Muscle of back (tissue), 13 donors: ENCODE results near the gene ENTPD7. TPM values are rescaled to one million over a fixed set of nuclear protein-coding genes. Genes with fewer than 3 reads are reported as not detected.
A peak's percentile ranks its signal among the peaks of the same experiment; 100 is the strongest.
"Not testable (repeated sequence)": the region's sequence is repeated elsewhere in the genome, so short reads cannot be mapped to it uniquely, and the experiment has no call there.

Experiments
- DNase-seq, 3 donors: peaks; one replicate each; pipeline versions ENCODE4 v3.0.0 to v3.0.0-alpha.2; 2013
- long read RNA-seq, 9 donors: transcript quantifications; one replicate each; lab custom pipeline, GENCODE V29; 2026
- polyA plus RNA-seq, 10 donors: library from polyadenylated mRNA; unstranded; fragments of 120-200 nt; gene quantifications; one replicate each; pipeline ENCODE4 v1.2.1, GENCODE V29; 2013; ENCODE audit not compliant: insufficient read length in 10 of 10

The ENTPD7 gene
- 1 to 10 TPM; 3.2 to 7.1 (median 4.4) TPM for polyA plus RNA-seq
- long read RNA-seq, donor 1 = 0 reads
- long read RNA-seq, donor 2, partial matches to known transcripts = 6 of 14 reads
- long read RNA-seq, donor 2, other reads (novel, unspliced or antisense) = 8 of 14 reads
- long read RNA-seq, donor 3 = 0 reads
- long read RNA-seq, donor 4 = 0 reads
- long read RNA-seq, donor 5 = 0 reads
- long read RNA-seq, donor 6 = 0 reads
- long read RNA-seq, donor 7 = 0 reads
- long read RNA-seq, donor 8 = 0 reads
- long read RNA-seq, donor 9 = 0 reads

GRCh38 chr10:99659031-99659867 lies at the start of gene ENTPD7:
TSS of gene ENTPD7 (plus strand) at chr10:99659509. CDS start at chr10:99659957, 448 bp downstream.
- peak; percentile 84 to 92 (median 91) for DNase-seq

- no peak for DNase-seq
These were observed 49.1 kb upstream of the ENTPD7 start for GRCh38 chr10:99610221-99610620.

DNA sequence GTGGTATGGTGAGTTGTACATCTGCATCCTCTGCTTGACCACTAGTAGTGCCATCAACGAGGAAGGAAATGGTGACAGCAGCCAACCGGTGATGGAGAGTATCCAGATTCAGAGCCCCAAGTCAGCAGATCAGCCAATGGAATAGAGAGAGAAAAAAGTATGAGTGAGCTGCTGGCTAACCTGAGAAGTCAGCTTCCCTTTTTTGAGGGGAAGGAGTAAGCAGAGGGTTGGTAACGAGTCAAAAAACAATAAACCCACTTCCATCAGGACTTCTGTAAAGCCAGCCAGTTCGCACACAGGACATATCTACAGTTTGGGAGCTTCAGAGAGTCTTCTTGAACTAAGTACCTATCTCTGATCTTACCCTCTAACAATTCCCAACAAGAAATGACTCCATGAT lies 48.0 kb upstream of the ENTPD7 start:
- no peak for DNase-seq

DNA sequence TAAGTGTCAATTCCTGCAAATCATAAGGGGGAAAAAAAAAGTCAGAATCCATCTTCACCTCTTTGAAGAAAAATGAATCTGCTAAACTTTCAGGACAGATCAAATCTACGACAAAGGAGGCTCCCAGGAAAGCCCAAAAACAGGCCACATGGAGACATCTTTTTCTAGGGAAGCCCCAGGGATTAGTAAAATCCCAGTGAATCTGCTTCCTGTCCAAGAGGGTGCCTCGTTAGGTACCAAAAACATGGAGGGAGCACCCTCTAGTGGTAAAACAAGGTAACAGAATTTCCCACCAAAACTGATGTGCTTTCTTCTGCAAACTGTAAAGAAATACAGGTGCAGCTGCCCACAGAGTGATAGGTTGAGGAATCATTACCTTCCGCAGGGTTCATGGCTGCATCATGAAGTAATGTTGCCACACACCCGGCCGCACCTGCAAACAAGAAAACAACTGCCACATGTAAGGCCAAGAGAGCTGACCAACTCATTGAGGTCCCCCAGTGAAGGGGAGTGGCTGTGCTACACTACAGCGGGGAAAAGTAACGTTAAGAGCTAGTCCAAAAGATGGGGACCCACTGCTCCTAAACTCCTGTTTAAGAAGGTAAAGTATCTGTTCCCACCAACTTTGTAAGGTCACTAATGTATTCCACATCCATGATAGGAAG lies 47.0 kb upstream of the ENTPD7 start:
- peak; percentile 34 to 68 (median 49) for DNase-seq

- DNase-seq = no peak
These were observed 43.9 kb upstream of the ENTPD7 start for GRCh38 chr10:99615426-99615825.

- DNase-seq = no peak
These were observed 41.6 kb upstream of the ENTPD7 start for GRCh38 chr10:99617696-99618095.

- peak in 2 of 3 donors; percentile 3 to 26 for DNase-seq
These were observed 40.1 kb upstream of the ENTPD7 start for GRCh38 chr10:99619090-99619800.

GRCh38 chr10:99619851-99620710 lies 39.2 kb upstream of the ENTPD7 start, which contains the start of gene SLC25A28:
TSS of gene SLC25A28 (minus strand) at chr10:99620439. CDS start at chr10:99620335, 104 bp downstream.
- DNase-seq = peak; percentile 98 to 100 (median 99)

DNA sequence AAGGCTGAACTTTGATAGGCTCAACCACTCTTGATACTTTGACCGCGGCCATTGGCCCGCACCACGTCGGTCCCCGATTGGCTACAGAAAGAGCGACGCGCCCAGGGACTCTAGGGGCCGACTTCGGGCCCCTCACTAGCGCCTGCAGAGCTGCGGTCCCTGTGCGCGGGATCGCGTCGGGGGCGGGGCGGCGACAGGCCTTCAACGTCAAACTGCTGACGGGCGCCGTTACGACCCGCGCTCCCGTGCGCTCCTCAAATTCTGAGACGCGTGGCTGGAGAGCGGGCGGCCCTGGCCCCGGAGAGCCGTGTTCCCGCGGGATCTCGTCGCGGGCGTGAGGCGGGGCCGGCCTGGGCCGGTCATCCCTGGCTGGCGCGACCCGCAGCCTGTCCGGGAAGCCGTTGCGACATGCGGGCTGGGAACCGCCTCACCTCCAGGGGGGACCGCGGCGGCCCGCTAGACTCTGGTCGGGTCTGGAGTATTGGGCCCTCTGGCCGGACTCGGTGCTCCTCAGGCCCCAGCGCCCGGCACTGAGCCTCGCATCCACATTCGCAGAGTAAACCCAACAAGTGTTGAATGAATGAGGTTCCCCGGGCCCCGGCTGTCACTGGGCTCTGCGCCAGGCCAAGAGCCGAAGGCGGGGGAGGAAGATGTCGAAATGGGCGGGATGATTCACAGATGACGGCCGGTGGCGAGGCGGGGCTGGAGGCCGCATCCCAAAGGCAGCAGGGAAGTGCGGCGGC lies 38.4 kb upstream of the ENTPD7 start:
- peak; percentile 94 to 98 (median 95) for DNase-seq

GRCh38 chr10:99621454-99622251 lies 37.7 kb upstream of the ENTPD7 start:
- DNase-seq = no peak

DNA sequence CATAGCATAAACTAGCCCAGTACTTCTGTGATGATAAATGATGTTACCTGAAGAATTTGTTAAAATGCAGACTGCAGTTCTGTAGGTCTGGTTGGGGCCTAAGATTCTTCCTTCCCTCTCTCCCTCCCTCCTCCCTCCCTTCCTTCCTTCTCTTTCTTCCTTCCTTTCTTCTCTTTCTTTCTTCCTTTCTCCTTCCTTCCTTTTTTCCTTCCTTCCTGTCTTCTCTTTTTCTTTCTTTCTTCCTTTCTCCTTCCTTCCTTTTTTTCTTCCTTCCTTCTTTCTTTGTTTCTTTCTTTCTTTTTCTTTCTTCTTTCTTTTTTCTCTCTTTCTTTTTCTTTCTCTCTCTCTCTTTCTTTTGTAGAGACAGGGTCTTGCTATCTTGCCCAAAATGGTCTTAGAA lies 35.4 kb upstream of the ENTPD7 start:
- DNase-seq = no peak

- not testable (repeated sequence) for DNase-seq
These were observed 34.2 kb upstream of the ENTPD7 start for GRCh38 chr10:99625124-99625523.

DNA sequence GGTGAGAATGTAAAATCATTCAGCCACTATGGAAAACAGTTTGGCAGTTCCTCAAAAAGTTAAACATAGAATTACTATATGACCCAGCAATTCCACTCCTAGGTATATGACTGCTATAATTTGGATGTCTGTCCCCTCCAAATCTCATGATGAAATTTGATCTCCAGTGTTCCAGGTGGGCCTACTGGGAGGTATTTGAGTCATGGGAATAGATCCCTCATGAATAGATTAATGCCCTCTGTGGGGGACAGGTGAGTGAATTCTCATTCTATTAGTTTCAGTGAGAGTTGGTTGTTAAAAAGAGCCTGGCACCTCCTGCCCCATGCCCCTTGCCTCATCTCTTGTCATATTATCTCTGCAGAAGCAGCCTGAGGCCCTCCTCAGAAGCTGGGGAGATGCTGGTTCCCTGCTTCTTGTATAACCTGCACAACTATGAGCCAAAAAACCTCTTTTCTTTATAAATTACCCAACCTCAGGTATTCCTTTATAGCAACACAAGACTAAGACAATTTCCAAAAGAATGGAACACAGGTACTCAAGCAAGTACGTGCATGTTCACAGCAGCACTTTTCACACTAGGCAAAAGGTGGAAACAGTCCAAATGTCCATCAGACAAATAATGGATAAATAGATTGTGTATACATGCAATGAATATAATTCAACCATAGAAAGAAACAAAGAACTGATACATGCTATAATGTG lies 30.2 kb upstream of the ENTPD7 start:
- DNase-seq = no peak

DNA sequence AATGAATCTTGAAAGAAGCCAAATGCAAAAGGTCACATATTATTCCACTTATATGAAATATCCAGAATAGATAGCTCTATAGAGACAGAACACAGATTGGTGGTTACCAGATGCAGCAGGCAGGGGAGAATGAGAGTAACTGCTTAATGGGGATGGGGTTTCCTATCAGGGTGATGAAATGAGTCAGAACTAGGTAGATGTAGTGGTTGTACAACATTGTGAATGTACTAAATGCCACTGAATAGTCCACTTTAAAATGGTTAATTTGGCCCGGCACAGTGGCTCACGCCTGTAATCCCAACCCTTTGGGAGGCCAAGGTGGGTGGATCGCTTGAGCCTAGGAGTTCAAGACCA lies 29.7 kb upstream of the ENTPD7 start:
- no peak for DNase-seq

DNA sequence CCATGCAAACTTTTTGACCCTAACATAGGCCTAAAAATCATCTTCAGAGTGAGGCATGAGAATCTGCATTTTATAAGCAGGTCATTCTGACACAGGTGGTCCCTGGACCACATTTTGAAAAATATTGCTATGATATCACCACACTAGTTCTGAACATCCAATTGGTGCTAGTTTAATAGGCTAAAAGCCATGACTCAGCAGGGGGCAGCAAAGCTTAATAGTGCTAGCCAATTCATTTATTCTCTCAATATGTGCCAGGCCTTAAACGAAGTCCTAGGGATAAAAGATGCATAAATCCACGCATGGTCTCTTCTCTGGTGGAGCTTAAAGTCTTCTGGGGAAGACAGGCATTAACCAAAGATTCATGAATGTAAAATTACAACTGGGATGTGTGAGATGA lies 28.9 kb upstream of the ENTPD7 start:
- no peak for DNase-seq

GRCh38 chr10:99630991-99631390 lies 28.3 kb upstream of the ENTPD7 start:
- no peak for DNase-seq

- no peak for DNase-seq
These were observed 27.8 kb upstream of the ENTPD7 start for GRCh38 chr10:99631496-99631895.

DNA sequence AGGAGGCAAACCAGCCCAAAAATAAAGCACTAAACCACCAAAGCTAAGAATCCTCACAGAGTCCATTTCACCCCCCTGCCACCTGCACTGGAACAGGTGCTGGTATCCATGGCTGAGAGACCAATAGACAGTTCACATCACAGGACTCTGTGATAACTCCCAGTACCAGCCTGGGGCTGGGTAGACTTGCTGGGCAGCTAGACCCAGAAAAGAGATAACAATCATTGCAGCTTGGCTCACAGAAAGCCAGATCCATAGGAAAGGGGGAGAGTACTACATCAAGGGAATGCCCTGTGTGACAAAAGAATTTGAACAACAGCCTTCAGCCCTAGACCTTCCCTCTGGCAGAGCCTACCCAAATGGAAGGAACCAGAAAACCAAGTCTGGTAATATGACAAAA lies 25.5 kb upstream of the ENTPD7 start:
- DNase-seq = no peak
